Measurements from ENCODE around the gene PDE8A. TPM values are rescaled to one million over a fixed set of nuclear protein-coding genes. Genes with fewer than 3 reads are reported as not detected.

Gene PDE8A
- total RNA-seq, 1 experiment from 2014 or later: 27.4 TPM

- DNase-seq (ENCODE audit: unreplicated experiment): no peak
- H3K27me3 Mint-ChIP-seq (ENCODE audit: insufficient read depth, unreplicated experiment): no peaks in the 10 kb centered on the region
- no peaks in the 10 kb centered on the region for H3K4me1 Mint-ChIP-seq (ENCODE audit: insufficient read depth, unreplicated experiment)
- no peaks in the 10 kb centered on the region for H3K36me3 Mint-ChIP-seq (ENCODE audit: insufficient read depth, unreplicated experiment)
- CTCF ChIA-PET: interaction anchor here (0.6 to 1.2 kb wide), 2 partner anchors 13 to 158 kb away, joined by 3 to 5 read pairs; no protein-coding TSS in a partner anchor
- no peak overlapping the region for H3K27ac Mint-ChIP-seq (ENCODE audit: low read depth, unreplicated experiment)
- H3K4me3 Mint-ChIP-seq (ENCODE audit: unreplicated experiment): no peak overlapping the region
- no TSS peak for BruUV-seq (replicated peaks)
- intact Hi-C loops (cut with micrococcal nuclease): no loop called here
- H3K9me3 Mint-ChIP-seq (ENCODE audit: unreplicated experiment): no peaks in the 10 kb centered on the region
- TF ChIP-seq CTCF (IDR thresholded peaks at IDR 0.05; ENCODE audit: unreplicated experiment): no peak
- POLR2A ChIA-PET: interaction anchor here (1.3 kb wide), 1 partner anchor 79 kb away, joined by 4 read pairs; no protein-coding TSS in a partner anchor
Measured at GRCh38 chr15:84968301-84968700, 13.4 kb upstream of the PDE8A start.

- H3K27me3 Mint-ChIP-seq (ENCODE audit: insufficient read depth, unreplicated experiment): no peaks in the 10 kb centered on the region
- intact Hi-C loops (cut with micrococcal nuclease): no loop called here
- POLR2A ChIA-PET: interaction anchor here (1.3 kb wide), 1 partner anchor 78 kb away, joined by 4 read pairs; no protein-coding TSS in a partner anchor
Measured at GRCh38 chr15:84969257-84969656, 12.4 kb upstream of the PDE8A start.

GRCh38 chr15:84970843-84971242, 10.8 kb upstream of the PDE8A start:
- TF ChIP-seq CTCF (IDR thresholded peaks at IDR 0.05; ENCODE audit: unreplicated experiment): no peak
- DNase-seq (ENCODE audit: unreplicated experiment): no peak
- Mint-ChIP-seq H3K36me3 (ENCODE audit: insufficient read depth, unreplicated experiment) (no peaks in the 10 kb centered on the region), H3K4me1 (ENCODE audit: insufficient read depth, unreplicated experiment) (no peaks in the 10 kb centered on the region), H3K4me3 (ENCODE audit: unreplicated experiment) (no peak overlapping the region), H3K27me3 (ENCODE audit: insufficient read depth, unreplicated experiment) (no peaks in the 10 kb centered on the region), H3K27ac (ENCODE audit: low read depth, unreplicated experiment) (no peak overlapping the region), H3K9me3 (ENCODE audit: unreplicated experiment) (no peaks in the 10 kb centered on the region)
- no TSS peak for BruUV-seq (replicated peaks)
- POLR2A ChIA-PET: interaction anchor here (0.6 kb wide), 1 partner anchor 187 kb away, joined by 3 read pairs; no protein-coding TSS in a partner anchor
- CTCF ChIA-PET: no interaction called here
- intact Hi-C loops (cut with micrococcal nuclease): no loop called here

More at GRCh38 chr15:84969257-84969656, 12.4 kb upstream of the PDE8A start:
- no peak overlapping the region for H3K4me3 Mint-ChIP-seq (ENCODE audit: unreplicated experiment)
- no TSS peak for BruUV-seq (replicated peaks)
- no peaks in the 10 kb centered on the region for H3K36me3 Mint-ChIP-seq (ENCODE audit: insufficient read depth, unreplicated experiment)
- H3K4me1 Mint-ChIP-seq (ENCODE audit: insufficient read depth, unreplicated experiment): no peaks in the 10 kb centered on the region
- H3K9me3 Mint-ChIP-seq (ENCODE audit: unreplicated experiment): no peaks in the 10 kb centered on the region
- H3K27ac Mint-ChIP-seq (ENCODE audit: low read depth, unreplicated experiment): no peak overlapping the region
- DNase-seq (ENCODE audit: unreplicated experiment): no peak
- CTCF ChIA-PET: interaction anchor here (0.6 to 1.2 kb wide), 4 partner anchors 14 to 331 kb away, joined by 3 to 5 read pairs (median 4); no protein-coding TSS in a partner anchor
- TF ChIP-seq CTCF (IDR thresholded peaks at IDR 0.05; ENCODE audit: unreplicated experiment): no peak

- intact Hi-C loops (cut with micrococcal nuclease): no loop called here
- no peak overlapping the region for H3K4me3 Mint-ChIP-seq (ENCODE audit: unreplicated experiment)
- CTCF ChIA-PET: interaction anchor here (0.7 kb wide), 1 partner anchor 70 kb away, joined by 6 read pairs; no protein-coding TSS in a partner anchor
Measured at GRCh38 chr15:84973492-84974460, 7.9 kb upstream of the PDE8A start.

More at GRCh38 chr15:84973492-84974460, 7.9 kb upstream of the PDE8A start:
- BruUV-seq (replicated peaks): no TSS peak
- Mint-ChIP-seq H3K36me3 (ENCODE audit: insufficient read depth, unreplicated experiment) (no peaks in the 10 kb centered on the region), H3K27ac (ENCODE audit: low read depth, unreplicated experiment) (no peak overlapping the region), H3K4me1 (ENCODE audit: insufficient read depth, unreplicated experiment) (no peaks in the 10 kb centered on the region), H3K27me3 (ENCODE audit: insufficient read depth, unreplicated experiment) (no peaks in the 10 kb centered on the region), H3K9me3 (ENCODE audit: unreplicated experiment) (no peaks in the 10 kb centered on the region)
- POLR2A ChIA-PET: no interaction called here
- no peak for TF ChIP-seq CTCF (IDR thresholded peaks at IDR 0.05; ENCODE audit: unreplicated experiment)
- no peak for DNase-seq (ENCODE audit: unreplicated experiment)
